Activated T-cell treated with anti-CD3 and anti-CD28 coated beads, Interleukin-2, amount 50 U/mL, for 1 hour (primary cell): ENCODE data around the gene ZNF536.
"Not testable (repeated sequence)": the region's sequence is repeated elsewhere in the genome, so short reads cannot be mapped to it uniquely, and the experiment has no call there.

ENCODE experiments used
- DNase-seq: peaks from one replicate; pipeline ENCODE4 v3.0.0-alpha.2; 2020

Gene ZNF536

GRCh38 chr19:30448386-30449077 lies 76.3 kb downstream of the ZNF536 start:
- DNase-seq = no peak

GRCh38 chr19:30449078-30449590 lies 77.0 kb downstream of the ZNF536 start:
- DNase-seq = no peak

GRCh38 chr19:30449673-30450072 lies 77.5 kb downstream of the ZNF536 start:
- no peak for DNase-seq

- no peak for DNase-seq
These were observed 77.9 kb downstream of the ZNF536 start for GRCh38 chr19:30450100-30450499.

- no peak for DNase-seq
These were observed 78.7 kb downstream of the ZNF536 start for GRCh38 chr19:30450835-30451321.

- no peak for DNase-seq
These were observed 80.7 kb downstream of the ZNF536 start for GRCh38 chr19:30452931-30453330.

- DNase-seq = no peak
These were observed 81.6 kb downstream of the ZNF536 start for GRCh38 chr19:30453743-30454142.

- no peak for DNase-seq
These were observed 83.7 kb downstream of the ZNF536 start for GRCh38 chr19:30455881-30456280.

GRCh38 chr19:30457484-30457883 lies 85.3 kb downstream of the ZNF536 start:
- no peak for DNase-seq

GRCh38 chr19:30459859-30460258 lies 87.7 kb downstream of the ZNF536 start:
- no peak for DNase-seq

GRCh38 chr19:30464162-30464561 lies 92.0 kb downstream of the ZNF536 start:
- no peak for DNase-seq

GRCh38 chr19:30466598-30466997 lies 94.4 kb downstream of the ZNF536 start:
- DNase-seq = not testable (repeated sequence)

GRCh38 chr19:30467239-30467638 lies 95.1 kb downstream of the ZNF536 start:
- no peak for DNase-seq

GRCh38 chr19:30469774-30470173 lies 97.6 kb downstream of the ZNF536 start:
- no peak for DNase-seq

GRCh38 chr19:30471441-30471840 lies 99.3 kb downstream of the ZNF536 start:
- DNase-seq = no peak

- no peak for DNase-seq
These were observed 101.2 kb downstream of the ZNF536 start for GRCh38 chr19:30473334-30473867.

- no peak for DNase-seq
These were observed 104.8 kb downstream of the ZNF536 start for GRCh38 chr19:30476997-30477396.

GRCh38 chr19:30479231-30479630 lies 107.0 kb downstream of the ZNF536 start:
- DNase-seq = no peak

- DNase-seq = no peak
These were observed 107.9 kb downstream of the ZNF536 start for GRCh38 chr19:30480097-30480496.

GRCh38 chr19:30481063-30481462 lies 108.9 kb downstream of the ZNF536 start:
- DNase-seq = no peak

GRCh38 chr19:30481823-30482222 lies 109.6 kb downstream of the ZNF536 start:
- DNase-seq = no peak

GRCh38 chr19:30482956-30483355 lies 110.8 kb downstream of the ZNF536 start:
- DNase-seq = no peak

- not testable (repeated sequence) for DNase-seq
These were observed 114.1 kb downstream of the ZNF536 start for GRCh38 chr19:30486250-30486649.

- DNase-seq = no peak
These were observed 115.0 kb downstream of the ZNF536 start for GRCh38 chr19:30487178-30487577.

GRCh38 chr19:30488191-30488590 lies 116.0 kb downstream of the ZNF536 start:
- no peak for DNase-seq
